H9 (cell line): ENCODE measurements around the gene ERC2. TPM values are rescaled to one million over a fixed set of nuclear protein-coding genes. Genes with fewer than 3 reads are reported as not detected.

Source experiments
- DNase-seq: peaks from one replicate; pipeline ENCODE4 v3.0.0-alpha.2; 2017
- H2AFZ ChIP-seq: one replicate; pipeline ENCODE4 v1.6.1; 2013; ENCODE audit warnings: mild to moderate bottlenecking, low read length, control low read depth, moderate library complexity
- H2AK5ac ChIP-seq: 2 replicates; pipeline ENCODE4 v1.6.1; 2013; ENCODE audit warnings: low read length, control low read depth, mixed read lengths; ENCODE audit not compliant: insufficient read length
- H2BK120ac ChIP-seq: one replicate; pipeline ENCODE4 v1.6.1; 2013; ENCODE audit warnings: low read depth, mild to moderate bottlenecking, low read length, control low read depth, inconsistent platforms; ENCODE audit not compliant: poor library complexity, severe bottlenecking
- H2BK12ac ChIP-seq: 2 replicates; pipeline ENCODE4 v1.6.1; 2013; ENCODE audit warnings: low read length, control low read depth, mixed read lengths, low read depth; ENCODE audit not compliant: insufficient read length
- H2BK15ac ChIP-seq: 2 replicates; pipeline ENCODE4 v1.6.1; 2013; ENCODE audit warnings: low read depth, low read length, control low read depth
- H2BK20ac ChIP-seq: one replicate; pipeline ENCODE4 v1.6.1; 2013; ENCODE audit warnings: low read depth, mild to moderate bottlenecking, low read length, control low read depth, inconsistent platforms; ENCODE audit not compliant: poor library complexity, severe bottlenecking
- H2BK5ac ChIP-seq: 2 replicates; pipeline ENCODE4 v1.6.1; 2013; ENCODE audit warnings: low read length, control low read depth, mixed read lengths; ENCODE audit not compliant: insufficient read length
- H3K14ac ChIP-seq: 2 replicates; pipeline ENCODE4 v1.6.1; 2013; ENCODE audit warnings: low read length, control low read depth; ENCODE audit not compliant: insufficient read depth
- H3K18ac ChIP-seq: 2 replicates; pipeline ENCODE4 v1.6.1; 2013; ENCODE audit warnings: low read depth, mild to moderate bottlenecking, mixed read lengths, low read length, control low read depth; ENCODE audit not compliant: insufficient read length
- H3K23ac ChIP-seq: 2 replicates; pipeline ENCODE4 v1.6.1; 2013; ENCODE audit warnings: low read length, control low read depth, mixed read lengths, low read depth; ENCODE audit not compliant: insufficient read length
- H3K23me2 ChIP-seq: 2 replicates; pipeline ENCODE4 v1.6.1; 2013; ENCODE audit warnings: low read depth, mild to moderate bottlenecking, mixed read lengths, low read length, control low read depth; ENCODE audit not compliant: insufficient read length, poor library complexity, severe bottlenecking
- H3K27ac ChIP-seq: 2 replicates; pipeline ENCODE4 v1.5.1; 2013; ENCODE audit warnings: low read length, control low read depth, mixed read lengths, low read depth; ENCODE audit not compliant: insufficient read length
- H3K27me3 ChIP-seq: 2 replicates; pipeline ENCODE4 v1.6.1; 2013; ENCODE audit warnings: low read length, control low read depth, inconsistent platforms; ENCODE audit not compliant: insufficient read depth
- H3K4ac ChIP-seq: 2 replicates; pipeline ENCODE4 v1.6.1; 2013; ENCODE audit warnings: low read depth, mild to moderate bottlenecking, control low read depth, inconsistent platforms, low read length, moderate library complexity
- H3K4me1 ChIP-seq: 2 replicates; pipeline ENCODE4 v1.6.1; 2013; ENCODE audit warnings: low read length, control low read depth, inconsistent platforms; ENCODE audit not compliant: insufficient read depth
- H3K4me2 ChIP-seq: 2 replicates; pipeline ENCODE4 v1.6.1; 2013; ENCODE audit warnings: low read length, control low read depth, mixed read lengths; ENCODE audit not compliant: insufficient read length, insufficient read depth
- H3K56ac ChIP-seq: 2 replicates; pipeline ENCODE4 v1.6.1; 2013; ENCODE audit warnings: low read depth, mild to moderate bottlenecking, mixed read lengths, low read length, control low read depth; ENCODE audit not compliant: insufficient read length
- H3K79me1 ChIP-seq: 2 replicates; pipeline ENCODE4 v1.6.1; 2013; ENCODE audit warnings: low read depth, mild to moderate bottlenecking, moderate library complexity, low read length, control low read depth, inconsistent platforms; ENCODE audit not compliant: insufficient read depth, poor library complexity, severe bottlenecking
- H3K79me2 ChIP-seq: 2 replicates; pipeline ENCODE4 v1.6.1; 2013; ENCODE audit warnings: low read length, control low read depth, inconsistent platforms; ENCODE audit not compliant: insufficient read depth
- H3K9ac ChIP-seq: 2 replicates; pipeline ENCODE4 v1.6.1; 2013; ENCODE audit warnings: low read length, control low read depth, mixed read lengths; ENCODE audit not compliant: insufficient read length; ENCODE audit errors: extremely low read depth
- H3K9me3 ChIP-seq: one replicate; pipeline ENCODE4 v1.6.1; 2013; ENCODE audit warnings: low read depth, low read length, inconsistent platforms; ENCODE audit not compliant: control insufficient read depth
- H3T11ph ChIP-seq: one replicate; pipeline ENCODE4 v1.6.1; 2013; ENCODE audit warnings: mild to moderate bottlenecking, low read length, control low read depth, inconsistent platforms
- H4K20me1 ChIP-seq: one replicate; pipeline ENCODE4 v1.6.1; 2013; ENCODE audit not compliant: control insufficient read depth, insufficient read length, insufficient read depth
- H4K5ac ChIP-seq: 2 replicates; pipeline ENCODE4 v1.6.1; 2013; ENCODE audit warnings: low read depth, mild to moderate bottlenecking, mixed read lengths, low read length, control low read depth; ENCODE audit not compliant: insufficient read length
- H4K8ac ChIP-seq: replicated peaks from 2 replicates; pipeline ENCODE4 v1.6.1; 2013; ENCODE audit warnings: low read length, control low read depth, mixed read lengths, low read depth; ENCODE audit not compliant: insufficient read length
- H4K91ac ChIP-seq: 2 replicates; pipeline ENCODE4 v1.6.1; 2013; ENCODE audit warnings: low read depth, mild to moderate bottlenecking, moderate library complexity, mixed read lengths, low read length, control low read depth; ENCODE audit not compliant: insufficient read length
- H3K27ac Mint-ChIP-seq, 3 experiments: 2 replicates in 2 of 3; 3 replicates in 1 of 3; pipeline ENCODE4 v1.8.0; 2020 to 2021; ENCODE audit warnings: mixed read lengths in 3 of 3, mild to moderate bottlenecking in 1 of 3, moderate library complexity in 1 of 3
- H3K27me3 Mint-ChIP-seq: 2 replicates; pipeline ENCODE4 v1.8.0; 2021; ENCODE audit warnings: low read depth, mild to moderate bottlenecking, moderate library complexity, mixed read lengths
- H3K36me3 Mint-ChIP-seq, 3 experiments: 2 replicates in 2 of 3; 3 replicates in 1 of 3; pipeline ENCODE4 v1.8.0; 2020 to 2021; ENCODE audit warnings: low read depth in 3 of 3, mixed read lengths in 3 of 3; ENCODE audit not compliant: insufficient read depth in 1 of 3
- H3K4me1 Mint-ChIP-seq, 2 experiments: 2 replicates each; pipeline ENCODE4 v1.8.0; 2020; ENCODE audit warnings: mixed read lengths in 2 of 2
- H3K4me3 Mint-ChIP-seq, 2 experiments: 2 replicates in 1 of 2; 3 replicates in 1 of 2; pipeline ENCODE4 v1.8.0; 2020 to 2021; ENCODE audit warnings: mild to moderate bottlenecking in 2 of 2, mixed read lengths in 2 of 2, moderate library complexity in 1 of 2
- H3K9me3 Mint-ChIP-seq, 2 experiments: 2 replicates in 1 of 2; 3 replicates in 1 of 2; pipeline ENCODE4 v1.8.0; 2020; ENCODE audit warnings: mild to moderate bottlenecking in 2 of 2, mixed read lengths in 2 of 2, moderate library complexity in 1 of 2
- WGBS: extraction: QIAGEN DNeasy Blood & Tissue Kit; methylation state at CpG from one replicate; pipeline ENCODE4 v1.1.7; 2013; ENCODE audit warnings: missing lambda C conversion rate, low lambda C conversion rate, mixed read lengths; ENCODE audit not compliant: insufficient read length; ENCODE audit errors: extremely low coverage; 5-methylcytosine and 5-hydroxymethylcytosine counted together
- total RNA-seq: library from RNA; stranded (reverse); gene quantifications from 2 replicates; pipeline ENCODE4 v1.2.1, GENCODE V29; 2021
- TF ChIP-seq, protein P1 (sequence below): fragments of 200-600 bp; sonication (generic); conservative IDR thresholded peaks from 3 replicates; pipeline ENCODE4 v1.8.0; 2021; ENCODE audit warnings: antibody characterized with exemption, mild to moderate bottlenecking

ERC2 gene
- total RNA-seq, 1 experiment from 2014 or later = 15.4 TPM

DNA sequence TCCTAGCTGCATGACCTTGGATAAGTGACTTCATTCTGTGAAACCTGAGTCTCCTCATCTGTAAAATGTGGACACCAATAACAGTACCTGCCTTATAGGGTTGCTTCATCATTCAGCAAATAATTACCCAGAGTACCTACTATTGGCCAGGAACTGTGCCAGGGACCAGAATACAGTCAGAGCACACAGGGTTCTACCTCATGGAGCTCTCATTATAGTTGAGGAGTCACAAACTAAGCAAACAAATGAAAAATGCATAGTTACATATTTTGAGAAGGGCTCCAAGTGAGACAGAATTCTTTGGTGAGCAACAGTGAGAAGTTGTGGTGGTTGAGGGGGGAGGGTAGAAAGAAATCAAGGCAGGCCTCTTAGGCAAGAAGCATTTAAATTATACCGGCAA is 672.5 kb downstream of the ERC2 start:
- no peak overlapping the region for H3K14ac ChIP-seq
- no peak overlapping the region for H3K18ac ChIP-seq
- no peak for DNase-seq
- no peak overlapping the region for H3K56ac ChIP-seq
- H3K36me3 Mint-ChIP-seq = no peaks in the 10 kb centered on the region
- no peak overlapping the region for H4K5ac ChIP-seq
- no peak overlapping the region for H3K4me3 Mint-ChIP-seq
- no peaks in the 10 kb centered on the region for H3K4me1 Mint-ChIP-seq
- no peaks in the 10 kb centered on the region for H3K27me3 Mint-ChIP-seq
- H2BK12ac ChIP-seq = no peak overlapping the region
- TF ChIP-seq, protein P1, sequence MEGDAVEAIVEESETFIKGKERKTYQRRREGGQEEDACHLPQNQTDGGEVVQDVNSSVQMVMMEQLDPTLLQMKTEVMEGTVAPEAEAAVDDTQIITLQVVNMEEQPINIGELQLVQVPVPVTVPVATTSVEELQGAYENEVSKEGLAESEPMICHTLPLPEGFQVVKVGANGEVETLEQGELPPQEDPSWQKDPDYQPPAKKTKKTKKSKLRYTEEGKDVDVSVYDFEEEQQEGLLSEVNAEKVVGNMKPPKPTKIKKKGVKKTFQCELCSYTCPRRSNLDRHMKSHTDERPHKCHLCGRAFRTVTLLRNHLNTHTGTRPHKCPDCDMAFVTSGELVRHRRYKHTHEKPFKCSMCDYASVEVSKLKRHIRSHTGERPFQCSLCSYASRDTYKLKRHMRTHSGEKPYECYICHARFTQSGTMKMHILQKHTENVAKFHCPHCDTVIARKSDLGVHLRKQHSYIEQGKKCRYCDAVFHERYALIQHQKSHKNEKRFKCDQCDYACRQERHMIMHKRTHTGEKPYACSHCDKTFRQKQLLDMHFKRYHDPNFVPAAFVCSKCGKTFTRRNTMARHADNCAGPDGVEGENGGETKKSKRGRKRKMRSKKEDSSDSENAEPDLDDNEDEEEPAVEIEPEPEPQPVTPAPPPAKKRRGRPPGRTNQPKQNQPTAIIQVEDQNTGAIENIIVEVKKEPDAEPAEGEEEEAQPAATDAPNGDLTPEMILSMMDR = no peak
- no peak overlapping the region for H2BK15ac ChIP-seq
- H3K79me2 ChIP-seq = no peaks in the 10 kb centered on the region
- H2BK5ac ChIP-seq = no peak overlapping the region
- no peak overlapping the region for H2BK20ac ChIP-seq
- H2AFZ ChIP-seq = no peak overlapping the region
- H3K27ac Mint-ChIP-seq = no peak overlapping the region
- no peaks in the 10 kb centered on the region for H3K23me2 ChIP-seq
- no peak overlapping the region for H4K91ac ChIP-seq
- no peak overlapping the region for H3K4me2 ChIP-seq
- no peak overlapping the region for H3K23ac ChIP-seq
- H3T11ph ChIP-seq = no peak overlapping the region
- WGBS = no CpG with 5 or more reads among the region's 1 CpG
- no peaks in the 10 kb centered on the region for H3K79me1 ChIP-seq
- H3K9me3 Mint-ChIP-seq = no peaks in the 10 kb centered on the region; a peak in 1 of 5 replicates
- H3K4ac ChIP-seq = no peak overlapping the region
- H3K9me3 ChIP-seq = no peaks in the 10 kb centered on the region
- H3K9ac ChIP-seq = no peak overlapping the region
- no peak overlapping the region for H2AK5ac ChIP-seq
- no peak overlapping the region for H2BK120ac ChIP-seq
- H4K8ac ChIP-seq = no peak overlapping the region
- no peaks in the 10 kb centered on the region for H3K27me3 ChIP-seq
- H4K20me1 ChIP-seq = no peaks in the 10 kb centered on the region
- no peak overlapping the region for H3K27ac ChIP-seq
- no peaks in the 10 kb centered on the region for H3K4me1 ChIP-seq
